Stimulated activated CD8-positive, alpha-beta memory T cell treated with anti-CD3 and anti-CD28 coated beads, Interleukin-2, amount 100 ng/mL, for 1 hour (primary cell): ENCODE measurements around the gene MSI1.
A peak's percentile ranks its signal among the peaks of the same experiment; 100 is the strongest.

Source experiments
- DNase-seq, 2 donors: peaks; one replicate each; pipeline ENCODE4 v3.0.0-alpha.2; 2020; ENCODE audit warnings: low read depth in 2 of 2

Gene MSI1

GRCh38 chr12:120323772-120324171 lies 45.2 kb downstream of the MSI1 start:
- no peak for DNase-seq

- DNase-seq: no peak
These were observed 47.4 kb downstream of the MSI1 start for GRCh38 chr12:120321382-120322202.

DNA sequence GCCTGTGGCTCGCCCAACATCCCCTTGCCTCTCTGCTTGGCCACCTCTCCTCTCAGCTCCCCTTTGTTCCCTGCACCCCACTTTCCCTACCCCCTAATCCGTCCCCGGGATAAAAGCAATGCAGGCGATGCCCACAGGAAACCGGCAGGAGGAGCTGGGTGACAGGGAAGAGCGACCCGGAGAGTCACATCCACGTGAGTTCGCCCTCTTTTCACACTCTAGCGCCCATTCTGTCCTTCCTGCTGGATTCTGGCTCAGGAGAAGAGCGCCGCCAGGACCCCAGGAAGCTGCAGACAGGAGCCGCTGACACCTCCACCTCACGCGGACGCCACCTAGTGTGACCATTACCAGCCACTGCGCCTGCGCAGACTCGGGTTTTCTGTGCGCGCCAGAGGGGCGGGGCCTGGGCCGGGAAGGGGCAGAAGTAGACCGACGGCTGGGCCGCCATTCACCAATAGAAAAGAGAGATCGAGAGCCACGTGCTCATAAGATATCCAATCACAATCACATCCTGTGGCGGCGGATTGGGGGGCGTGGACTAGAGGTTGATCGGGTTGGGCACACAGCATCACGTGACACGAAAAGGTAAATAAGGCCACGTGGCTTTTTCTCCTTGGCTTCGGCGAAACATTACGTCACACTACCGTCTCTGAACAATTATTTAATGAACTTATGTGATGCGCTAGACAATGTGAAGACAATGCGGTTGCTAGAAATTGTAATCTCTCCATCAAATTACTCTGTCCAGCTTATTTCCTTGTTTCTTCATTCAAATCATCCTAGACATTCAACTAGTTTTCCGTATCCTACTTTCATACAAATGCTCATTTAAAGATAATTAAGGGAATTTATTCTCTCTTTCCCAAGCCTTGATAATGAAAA lies 51.5 kb downstream of the MSI1 start:
- peak; percentile 100 for DNase-seq

GRCh38 chr12:120316798-120317223 lies 52.2 kb downstream of the MSI1 start:
- no peak for DNase-seq

- DNase-seq: no peak
These were observed 54.7 kb downstream of the MSI1 start for GRCh38 chr12:120314220-120314619.

DNA sequence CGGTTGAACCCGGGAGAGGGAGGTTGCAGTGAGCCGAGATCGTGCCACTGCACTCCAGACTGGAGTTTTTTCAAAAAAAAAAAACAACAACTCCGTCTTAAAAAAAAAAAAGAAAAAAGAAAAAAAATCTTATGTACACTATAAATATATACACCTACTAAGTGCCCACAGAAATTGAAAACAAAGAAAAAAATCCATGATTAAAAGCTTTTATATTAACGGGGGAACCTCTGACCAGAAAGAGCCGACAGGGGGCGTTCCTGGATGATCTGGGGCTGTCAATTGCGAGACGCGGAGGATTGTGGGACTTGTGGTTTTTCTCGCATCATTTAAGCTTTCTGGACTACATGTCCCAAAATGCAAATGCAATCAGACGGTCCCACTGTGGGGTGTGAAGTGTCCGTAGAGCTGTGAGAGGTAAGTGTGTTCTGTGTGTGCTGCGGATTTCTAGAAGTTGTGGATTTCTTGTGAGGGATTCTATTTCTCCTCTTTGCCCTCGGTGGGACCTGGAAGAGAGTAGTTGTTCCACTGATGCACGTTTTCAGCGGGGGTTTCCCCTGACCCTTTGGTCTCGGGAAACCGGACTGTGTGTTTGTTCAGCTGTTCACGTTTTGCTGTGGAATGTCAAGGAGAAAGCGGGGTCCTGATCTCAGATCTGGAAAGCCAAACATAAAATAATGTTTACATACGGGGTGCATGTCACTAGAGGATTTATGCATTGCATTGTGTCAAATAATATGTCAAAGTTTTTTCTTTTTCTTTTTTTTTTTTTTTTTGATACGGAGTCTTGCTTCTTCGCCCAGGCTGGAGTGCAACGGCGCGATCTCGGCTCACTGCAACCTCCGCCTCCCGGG lies 66.8 kb downstream of the MSI1 start, which contains the start of gene SIRT4:
Gene SIRT4 (plus strand): TSS at position 360 of the 854 bp plus-strand sequence. CDS start 1,241 bp downstream, outside the sequence.
- DNase-seq: peak; percentile 68 to 82

GRCh38 chr12:120292661-120293531 lies 76.1 kb downstream of the MSI1 start, which contains the start of gene RNU4-1:
Gene RNU4-1, minus strand, starts transcription at chr12:120293237.
- peak in 1 of 2 donors; percentile 57 for DNase-seq

GRCh38 chr12:120292411-120292660 lies 76.6 kb downstream of the MSI1 start:
- DNase-seq: no peak
